Nephron (organoid): ENCODE results near the gene VARS1.
"Not testable (repeated sequence)": the region's sequence is repeated elsewhere in the genome, so short reads cannot be mapped to it uniquely, and the experiment has no call there.

Source experiments
- H3K27ac Mint-ChIP-seq, 3 experiments: 2 replicates each; pipeline ENCODE4 v1.8.0; 2020; ENCODE audit warnings: mixed read lengths in 3 of 3, mild to moderate bottlenecking in 2 of 3, moderate library complexity in 1 of 3
- H3K27me3 Mint-ChIP-seq: 2 replicates; pipeline ENCODE4 v1.8.0; 2021; ENCODE audit warnings: low read depth, mild to moderate bottlenecking, moderate library complexity, mixed read lengths
- H3K36me3 Mint-ChIP-seq: 2 replicates; pipeline ENCODE4 v1.8.0; 2020; ENCODE audit warnings: low read depth, mixed read lengths
- H3K4me1 Mint-ChIP-seq: 2 replicates; pipeline ENCODE4 v1.8.0; 2020; ENCODE audit warnings: mixed read lengths
- H3K4me3 Mint-ChIP-seq, 3 experiments: 2 replicates each; pipeline ENCODE4 v1.8.0; 2020; ENCODE audit warnings: mild to moderate bottlenecking in 3 of 3, mixed read lengths in 3 of 3, moderate library complexity in 2 of 3
- H3K9me3 Mint-ChIP-seq: 2 replicates; pipeline ENCODE4 v1.8.0; 2020; ENCODE audit warnings: mixed read lengths
- TF ChIP-seq, protein P1 (sequence below), 3 experiments: fragments of 200-600 bp; sonication (generic); IDR thresholded peaks; one replicate each; pipeline ENCODE4 v1.5.0; 2021; ENCODE audit warnings: antibody characterized with exemption in 3 of 3; ENCODE audit not compliant: unreplicated experiment in 3 of 3

The VARS1 gene

DNA sequence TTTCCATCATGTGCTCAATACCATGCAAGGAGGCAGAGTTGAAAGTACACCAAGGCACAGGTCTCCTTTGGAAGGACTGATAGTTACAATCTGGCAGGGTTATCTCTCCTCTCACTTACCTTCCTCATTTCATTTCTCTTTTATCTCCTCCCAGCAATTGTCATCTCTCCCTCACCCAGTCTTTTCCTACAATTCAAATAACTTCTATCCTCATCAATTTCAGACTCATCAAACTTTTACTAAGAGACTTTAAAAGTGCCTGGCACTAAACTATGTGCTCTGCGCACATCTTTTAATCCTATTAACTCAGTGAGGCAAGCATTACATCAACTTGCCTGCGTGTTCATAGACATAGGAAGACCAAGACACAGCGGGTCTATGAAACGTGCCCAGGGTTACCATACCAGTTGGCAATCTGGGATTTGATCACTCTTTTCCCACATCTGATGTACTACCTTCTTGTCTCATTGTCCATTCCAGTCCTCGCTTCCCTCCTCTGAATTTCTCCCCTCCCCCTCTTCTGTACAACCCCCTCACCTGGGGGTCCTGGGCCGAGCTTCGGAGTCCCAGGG, 1.2 kb downstream of the VARS1 start:
- H3K27me3 Mint-ChIP-seq = no peaks in the 10 kb centered on the region
- TF ChIP-seq, protein P1, sequence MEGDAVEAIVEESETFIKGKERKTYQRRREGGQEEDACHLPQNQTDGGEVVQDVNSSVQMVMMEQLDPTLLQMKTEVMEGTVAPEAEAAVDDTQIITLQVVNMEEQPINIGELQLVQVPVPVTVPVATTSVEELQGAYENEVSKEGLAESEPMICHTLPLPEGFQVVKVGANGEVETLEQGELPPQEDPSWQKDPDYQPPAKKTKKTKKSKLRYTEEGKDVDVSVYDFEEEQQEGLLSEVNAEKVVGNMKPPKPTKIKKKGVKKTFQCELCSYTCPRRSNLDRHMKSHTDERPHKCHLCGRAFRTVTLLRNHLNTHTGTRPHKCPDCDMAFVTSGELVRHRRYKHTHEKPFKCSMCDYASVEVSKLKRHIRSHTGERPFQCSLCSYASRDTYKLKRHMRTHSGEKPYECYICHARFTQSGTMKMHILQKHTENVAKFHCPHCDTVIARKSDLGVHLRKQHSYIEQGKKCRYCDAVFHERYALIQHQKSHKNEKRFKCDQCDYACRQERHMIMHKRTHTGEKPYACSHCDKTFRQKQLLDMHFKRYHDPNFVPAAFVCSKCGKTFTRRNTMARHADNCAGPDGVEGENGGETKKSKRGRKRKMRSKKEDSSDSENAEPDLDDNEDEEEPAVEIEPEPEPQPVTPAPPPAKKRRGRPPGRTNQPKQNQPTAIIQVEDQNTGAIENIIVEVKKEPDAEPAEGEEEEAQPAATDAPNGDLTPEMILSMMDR (IDR thresholded peaks at IDR 0.05; ENCODE audit: unreplicated experiment in 3 of 3) = no peak
- peaks cover 27% of the 10 kb centered on the region for H3K4me1 Mint-ChIP-seq
- peak overlapping the region; percentile 73 to 100 (median 80) for H3K4me3 Mint-ChIP-seq
- peak overlapping the region; percentile 71 to 100 (median 99) for H3K27ac Mint-ChIP-seq
- no peaks in the 10 kb centered on the region for H3K9me3 Mint-ChIP-seq
- peaks cover 19% of the 10 kb centered on the region for H3K36me3 Mint-ChIP-seq

DNA sequence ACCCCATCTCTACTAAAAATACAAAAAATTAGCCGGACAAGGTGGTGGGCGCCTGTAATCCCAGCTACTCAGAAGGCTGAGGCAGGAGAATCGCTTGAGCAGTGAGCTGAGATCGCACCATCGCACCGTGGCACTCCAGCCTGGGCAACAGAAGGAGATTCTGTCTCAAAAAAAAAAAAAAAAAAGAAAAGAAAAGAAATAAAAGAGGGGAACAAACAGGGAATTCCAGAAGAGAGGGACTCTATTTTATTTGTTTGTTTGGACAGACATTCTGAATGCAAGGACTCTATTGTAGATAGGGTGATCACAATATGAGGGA, 1.7 kb downstream of the VARS1 start:
- Mint-ChIP-seq H3K27ac (peak overlapping the region; percentile 91 to 100 (median 99)), H3K4me1 (peaks cover 27% of the 10 kb centered on the region)

DNA sequence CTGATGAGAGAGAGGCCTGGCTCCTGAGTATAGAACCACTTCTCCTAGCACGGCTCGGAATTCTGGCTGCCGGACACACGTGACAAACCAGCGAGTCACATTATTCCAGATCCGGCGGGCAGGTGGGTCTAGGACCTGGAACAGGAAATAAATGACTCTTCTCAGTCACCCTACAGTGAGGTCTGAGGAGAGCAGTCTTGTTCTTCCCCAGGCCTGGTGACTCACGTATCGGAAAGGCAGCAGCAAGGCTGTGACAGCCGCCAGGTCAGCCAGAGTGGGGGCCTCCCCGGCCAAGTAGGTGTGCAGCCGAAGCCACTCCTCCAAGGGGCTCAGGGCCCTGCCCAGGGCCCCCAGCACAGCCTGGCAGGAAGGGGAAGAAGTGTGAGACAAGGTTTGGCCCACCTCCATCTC, 2.8 kb downstream of the VARS1 start:
- peak overlapping the region in 2 of 3 experiments; percentile 30 to 100 for H3K4me3 Mint-ChIP-seq
- TF ChIP-seq, protein P1 (IDR thresholded peaks at IDR 0.05; ENCODE audit: unreplicated experiment in 3 of 3) = no peak
- H3K27ac Mint-ChIP-seq = peak overlapping the region in 1 of 3 experiments; percentile 61
- peaks cover 27% of the 10 kb centered on the region for H3K4me1 Mint-ChIP-seq
- no peaks in the 10 kb centered on the region for H3K9me3 Mint-ChIP-seq
- no peaks in the 10 kb centered on the region for H3K27me3 Mint-ChIP-seq
- peaks cover 24% of the 10 kb centered on the region for H3K36me3 Mint-ChIP-seq

More for the DNA sequence above, 1.7 kb downstream of the VARS1 start:
- not testable (repeated sequence) for H3K9me3 Mint-ChIP-seq, H3K27me3 Mint-ChIP-seq
- Mint-ChIP-seq H3K36me3 (peaks cover 24% of the 10 kb centered on the region), H3K4me3 (peak overlapping the region; percentile 73 to 100 (median 80))

DNA sequence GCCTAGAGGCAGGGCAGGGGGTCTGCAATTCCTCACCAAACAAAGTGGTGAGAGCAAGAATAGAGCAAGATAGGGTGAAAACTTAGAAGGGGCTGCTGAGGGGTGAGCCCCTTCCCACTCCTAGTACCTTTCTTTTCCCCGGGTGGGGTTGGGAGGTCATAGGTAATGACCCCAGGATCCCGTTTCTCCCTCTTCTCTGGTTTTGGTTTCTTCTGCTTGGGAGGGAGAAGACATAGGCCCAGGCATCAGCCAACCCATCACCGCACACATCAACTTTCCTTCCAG, 3.5 kb downstream of the VARS1 start:
- H3K27ac Mint-ChIP-seq = peak overlapping the region; percentile 46 to 73 (median 61)
- TF ChIP-seq, protein P1 (IDR thresholded peaks at IDR 0.05; ENCODE audit: unreplicated experiment in 3 of 3) = no peak
- peak overlapping the region; percentile 6 to 35 (median 29) for H3K4me3 Mint-ChIP-seq
- no peaks in the 10 kb centered on the region for H3K9me3 Mint-ChIP-seq
- peaks cover 27% of the 10 kb centered on the region for H3K4me1 Mint-ChIP-seq
- H3K36me3 Mint-ChIP-seq = peaks cover 24% of the 10 kb centered on the region
- H3K27me3 Mint-ChIP-seq = no peaks in the 10 kb centered on the region

DNA sequence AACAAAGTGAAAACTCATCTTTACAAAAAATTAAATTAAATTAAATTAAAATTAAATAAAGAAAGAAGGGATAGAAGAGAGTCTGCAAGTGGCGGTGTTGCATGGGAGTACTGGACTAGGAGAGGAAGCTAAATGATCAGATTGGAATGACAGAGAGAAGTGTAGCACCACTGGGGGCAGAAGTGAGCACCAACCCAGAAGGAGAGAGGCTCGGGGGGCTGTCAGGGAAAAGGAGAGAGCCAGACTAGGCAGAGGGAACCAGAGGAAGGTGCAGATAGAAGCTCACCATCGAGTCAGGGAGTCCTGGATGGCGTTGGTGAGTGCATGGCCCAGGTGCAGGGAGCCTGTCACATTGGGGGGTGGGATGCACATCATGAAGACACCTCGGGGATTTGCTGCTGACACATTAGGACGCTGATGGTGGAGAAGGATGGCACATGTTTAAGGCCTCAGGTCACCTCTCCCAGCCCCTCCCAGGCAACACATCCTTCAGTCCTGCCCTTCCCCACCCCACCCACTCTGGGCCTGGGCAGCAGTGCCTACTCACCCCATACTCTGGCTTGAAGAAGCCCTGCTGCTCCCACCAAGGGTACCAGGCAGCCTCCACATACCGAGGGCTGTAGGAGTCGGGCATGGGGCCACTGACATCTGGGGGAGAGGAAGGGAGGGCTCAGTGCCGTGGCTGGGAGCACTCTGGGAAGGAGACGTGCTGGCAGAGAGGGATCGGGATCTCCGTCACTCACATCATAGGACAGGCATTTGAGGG, 4.0 kb downstream of the VARS1 start:
- Mint-ChIP-seq H3K27ac (peak overlapping the region; percentile 46 to 82 (median 74)), H3K4me1 (peaks cover 27% of the 10 kb centered on the region), H3K4me3 (peak overlapping the region; percentile 68 to 77 (median 69)), H3K27me3 (no peaks in the 10 kb centered on the region), H3K9me3 (no peaks in the 10 kb centered on the region), H3K36me3 (peaks cover 28% of the 10 kb centered on the region)
- TF ChIP-seq, protein P1 (IDR thresholded peaks at IDR 0.05; ENCODE audit: unreplicated experiment in 3 of 3) = peak; percentile 60 to 65 (median 63)

DNA sequence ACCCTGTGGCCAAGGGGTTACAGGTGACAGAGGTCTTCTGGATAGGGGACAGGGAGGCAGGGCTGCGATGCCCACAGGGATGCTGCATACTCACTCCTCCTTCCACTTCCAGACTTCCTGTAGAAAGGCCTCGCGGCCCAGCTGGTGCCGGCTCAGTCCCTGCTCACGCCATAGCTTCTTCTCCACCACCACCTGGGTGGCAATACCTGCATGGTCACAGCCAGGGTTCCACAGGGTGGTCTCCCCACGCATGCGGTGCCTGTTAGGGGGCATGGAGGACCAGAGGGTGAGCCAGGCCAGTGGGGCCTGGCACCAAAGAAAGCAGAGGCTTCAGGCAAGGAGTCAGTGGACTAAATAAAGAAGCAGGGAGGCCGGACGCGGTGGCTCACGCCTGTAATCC, 10.1 kb downstream of the VARS1 start:
- no peak overlapping the region for H3K27ac Mint-ChIP-seq
- H3K36me3 Mint-ChIP-seq = peaks cover 34% of the 10 kb centered on the region
- H3K4me1 Mint-ChIP-seq = peaks cover 1% of the 10 kb centered on the region
- no peaks in the 10 kb centered on the region for H3K27me3 Mint-ChIP-seq
- H3K4me3 Mint-ChIP-seq = no peak overlapping the region
- TF ChIP-seq, protein P1 (IDR thresholded peaks at IDR 0.05; ENCODE audit: unreplicated experiment in 3 of 3) = no peak
- no peaks in the 10 kb centered on the region for H3K9me3 Mint-ChIP-seq
